ENCODE measurements around the gene NPFF.
A peak's percentile ranks its signal among the peaks of the same experiment; 100 is the strongest.
"Not testable (repeated sequence)": the region's sequence is repeated elsewhere in the genome, so short reads cannot be mapped to it uniquely, and the experiment has no call there.

The NPFF gene

GRCh38 chr12:53493610-53494391 lies 13.5 kb downstream of the NPFF start:
- DNase-seq = no peak

GRCh38 chr12:53492830-53493609 lies 14.3 kb downstream of the NPFF start:
- DNase-seq = peak; percentile 76

GRCh38 chr12:53492188-53492587 lies 15.1 kb downstream of the NPFF start:
- no peak for DNase-seq

- no peak for DNase-seq
Measured at GRCh38 chr12:53489242-53489864, 17.9 kb downstream of the NPFF start.

GRCh38 chr12:53486736-53487487 lies 20.4 kb downstream of the NPFF start:
- no peak for DNase-seq

GRCh38 chr12:53485955-53486735 lies 21.1 kb downstream of the NPFF start:
- DNase-seq = no peak

- DNase-seq = no peak
Measured at GRCh38 chr12:53484686-53485575, 22.4 kb downstream of the NPFF start.

GRCh38 chr12:53483979-53484377 lies 23.3 kb downstream of the NPFF start:
- no peak for DNase-seq

GRCh38 chr12:53483225-53483978 lies 23.9 kb downstream of the NPFF start:
- DNase-seq = no peak

GRCh38 chr12:53482626-53483168 lies 24.6 kb downstream of the NPFF start:
- DNase-seq = no peak

- no peak for DNase-seq
Measured at GRCh38 chr12:53481939-53482586, 25.2 kb downstream of the NPFF start.

GRCh38 chr12:53481458-53481857 lies 25.8 kb downstream of the NPFF start:
- DNase-seq = not testable (repeated sequence)

- no peak for DNase-seq
Measured at GRCh38 chr12:53480491-53481442, 26.5 kb downstream of the NPFF start.

- DNase-seq = no peak
Measured at GRCh38 chr12:53479331-53479730, 28.0 kb downstream of the NPFF start.

GRCh38 chr12:53478865-53479264 lies 28.4 kb downstream of the NPFF start:
- no peak for DNase-seq

GRCh38 chr12:53476769-53477209 lies 30.5 kb downstream of the NPFF start:
- DNase-seq = no peak

GRCh38 chr12:53474819-53475218 lies 32.5 kb downstream of the NPFF start:
- no peak for DNase-seq

GRCh38 chr12:53474077-53474476 lies 33.2 kb downstream of the NPFF start:
- DNase-seq = no peak
